Liver (tissue), 9 donors: ENCODE data around the gene RPL29. TPM values are rescaled to one million over a fixed set of nuclear protein-coding genes. Genes with fewer than 3 reads are reported as not detected.
"Not testable (repeated sequence)": the region's sequence is repeated elsewhere in the genome, so short reads cannot be mapped to it uniquely, and the experiment has no call there.

Experiments
- DNase-seq: peaks from one replicate; pipeline ENCODE4 v3.0.0-alpha.2; 2017; ENCODE audit warnings: low spot score
- H3K27ac ChIP-seq, 2 donors: one replicate each; pipeline ENCODE4 v1.7.0; 2013; ENCODE audit warnings: inconsistent platforms in 2 of 2, low read length in 2 of 2, control low read depth in 1 of 2, low read depth in 1 of 2, mild to moderate bottlenecking in 1 of 2
- H3K27me3 ChIP-seq, 4 donors: one replicate each; pipeline versions ENCODE4 v1.6.1 to v1.7.0; 2013; ENCODE audit warnings: low read length in 3 of 4, inconsistent platforms in 1 of 4, mild to moderate bottlenecking in 1 of 4, moderate library complexity in 1 of 4; ENCODE audit not compliant: control insufficient read depth in 4 of 4, insufficient read depth in 4 of 4
- H3K36me3 ChIP-seq, 4 donors: one replicate each; pipeline versions ENCODE4 v1.6.1 to v1.7.0; 2013; ENCODE audit warnings: low read length in 3 of 4, mild to moderate bottlenecking in 3 of 4, low read depth in 1 of 4, moderate library complexity in 1 of 4; ENCODE audit not compliant: control insufficient read depth in 4 of 4, insufficient read depth in 3 of 4
- H3K4me1 ChIP-seq, 4 donors: one replicate each; pipeline versions ENCODE4 v1.6.1 to v1.7.0; 2013; ENCODE audit warnings: low read length in 3 of 4, mild to moderate bottlenecking in 3 of 4, moderate library complexity in 1 of 4; ENCODE audit not compliant: control insufficient read depth in 4 of 4, insufficient read depth in 4 of 4
- H3K4me3 ChIP-seq, 3 donors: one replicate each; pipeline versions ENCODE4 v1.6.1 to v1.7.0; 2013; ENCODE audit warnings: low read length in 3 of 3, control low read depth in 1 of 3, low read depth in 1 of 3, mild to moderate bottlenecking in 1 of 3
- H3K9ac ChIP-seq, 2 donors: one replicate each; pipeline ENCODE4 v1.7.0; 2013; ENCODE audit warnings: low read length in 2 of 2, mild to moderate bottlenecking in 2 of 2, moderate library complexity in 2 of 2, control low read depth in 1 of 2, low read depth in 1 of 2
- H3K9me3 ChIP-seq, 4 donors: one replicate each; pipeline versions ENCODE4 v1.6.1 to v1.7.0; 2013; ENCODE audit warnings: low read length in 3 of 4; ENCODE audit not compliant: control insufficient read depth in 4 of 4
- CTCF ChIP-seq: fragments of 150-350 bp; IDR thresholded peaks from 2 replicates; pipeline ENCODE4 v1.5.1; 2017; ENCODE audit warnings: improper control_type of control experiment, low read depth, low read length; ENCODE audit not compliant: missing input control
- EGR1 ChIP-seq, 2 donors: IDR thresholded peaks; 2 replicates each; pipeline ENCODE4 v1.6.1; 2016 to 2018; ENCODE audit warnings: antibody characterized with exemption in 2 of 2, low read depth in 2 of 2
- FOXA1 ChIP-seq: IDR thresholded peaks from 2 replicates; pipeline ENCODE4 v1.6.1; 2016; ENCODE audit warnings: antibody characterized with exemption
- FOXA2 ChIP-seq: IDR thresholded peaks from 2 replicates; pipeline ENCODE4 v1.6.1; 2016; ENCODE audit warnings: antibody characterized with exemption
- GABPA ChIP-seq, 2 donors: IDR thresholded peaks in 1 of 2; conservative IDR thresholded peaks in 1 of 2; 2 replicates each; pipeline ENCODE4 v1.6.1; 2016; ENCODE audit warnings: antibody characterized with exemption in 2 of 2, mild to moderate bottlenecking in 1 of 2, moderate library complexity in 1 of 2
- HNF4A ChIP-seq, 2 donors: conservative IDR thresholded peaks; 2 replicates each; pipeline ENCODE4 v1.6.1; 2016; ENCODE audit warnings: antibody characterized with exemption in 2 of 2, mild to moderate bottlenecking in 2 of 2
- HNF4G ChIP-seq: IDR thresholded peaks from 2 replicates; pipeline ENCODE4 v1.6.1; 2016; ENCODE audit warnings: antibody characterized with exemption
- JUND ChIP-seq, 2 donors: IDR thresholded peaks; 2 replicates each; pipeline ENCODE4 v1.6.1; 2016; ENCODE audit warnings: antibody characterized with exemption in 2 of 2
- NR2F2 ChIP-seq: IDR thresholded peaks from 2 replicates; pipeline ENCODE4 v1.6.1; 2016; ENCODE audit warnings: antibody characterized with exemption
- RAD21 ChIP-seq, 2 donors: IDR thresholded peaks; 2 replicates each; pipeline ENCODE4 v1.6.1; 2016; ENCODE audit warnings: antibody characterized with exemption in 2 of 2, mild to moderate bottlenecking in 2 of 2
- REST ChIP-seq: IDR thresholded peaks from 2 replicates; pipeline ENCODE4 v1.6.1; 2016; ENCODE audit warnings: antibody characterized with exemption, mild to moderate bottlenecking
- RXRA ChIP-seq, 2 donors: IDR thresholded peaks; 2 replicates each; pipeline ENCODE4 v1.6.1; 2017 to 2018; ENCODE audit warnings: antibody characterized with exemption in 2 of 2, mild to moderate bottlenecking in 1 of 2
- SP1 ChIP-seq: IDR thresholded peaks from 2 replicates; pipeline ENCODE4 v1.6.1; 2018; ENCODE audit warnings: antibody characterized with exemption, mild to moderate bottlenecking
- TAF1 ChIP-seq: conservative IDR thresholded peaks from 2 replicates; pipeline ENCODE4 v1.6.1; 2016; ENCODE audit warnings: antibody characterized with exemption, mild to moderate bottlenecking
- YY1 ChIP-seq: IDR thresholded peaks from 2 replicates; pipeline ENCODE4 v1.6.1; 2016; ENCODE audit warnings: antibody characterized with exemption, mild to moderate bottlenecking
- WGBS: extraction: QIAGEN DNeasy Blood & Tissue Kit; methylation state at CpG from one replicate; pipeline ENCODE4 v1.1.7; 2013; 5-methylcytosine and 5-hydroxymethylcytosine counted together
- polyA plus RNA-seq, 2 donors: library from polyadenylated mRNA; stranded (reverse) in 1 of 2; unstranded in 1 of 2; fragments of 200-250 nt in 1 of 2; fragments of >200 nt in 1 of 2; fragmentation: Nextera tagmentation in 1 of 2; extraction: Ambion mirVana in 1 of 2; gene quantifications; one replicate each; pipeline versions ENCODE4 v1.2.1 to v1.2.3, GENCODE V29; 2013 to 2015
- total RNA-seq, 2 donors: library from RNA; depleted of rRNA; stranded (reverse); fragments of >200 nt; gene quantifications; one replicate each; pipeline ENCODE4 v1.2.3, GENCODE V29; 2014
- TF ChIP-seq, protein P1 (sequence below): IDR thresholded peaks from 2 replicates; pipeline ENCODE4 v1.6.1; 2016; ENCODE audit warnings: antibody characterized with exemption
- TF ChIP-seq, protein P2 (sequence below): IDR thresholded peaks from 2 replicates; pipeline ENCODE4 v1.6.1; 2016; ENCODE audit warnings: antibody characterized with exemption
- TF ChIP-seq, protein P3 (sequence below): IDR thresholded peaks from 2 replicates; pipeline ENCODE4 v1.6.1; 2016; ENCODE audit warnings: antibody characterized with exemption
- donor health status: healthy.
- donor health status: healthy.
- donor health status: healthy.
- donor health status: healthy.
- donor health status: healthy.

The RPL29 gene
- total and polyA plus RNA-seq, 4 donors = 292 to 789 (median 388) TPM

DNA sequence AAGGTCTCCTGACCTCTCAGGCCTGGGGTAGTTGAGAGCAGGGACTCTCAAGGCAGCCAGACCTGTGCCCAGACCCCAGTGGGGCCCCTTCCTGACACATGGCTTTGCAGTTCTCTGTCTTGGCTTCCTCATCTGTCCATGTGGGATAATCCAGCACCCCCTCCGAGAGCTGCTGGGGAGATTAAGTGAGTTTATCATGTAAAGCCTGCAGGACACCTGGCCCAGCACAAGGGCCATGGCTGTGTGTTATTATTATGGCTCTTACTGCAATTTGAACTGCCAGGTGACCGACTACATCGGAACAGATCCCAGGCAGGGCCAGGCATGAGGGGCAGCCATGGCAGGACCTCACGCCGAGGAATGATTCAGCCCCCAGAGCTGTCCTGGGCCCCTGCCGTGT is 48.1 kb upstream of the RPL29 start:
- peaks cover 0 to 4% (median 2%) of the 10 kb centered on the region in 4 donors for H3K4me1 ChIP-seq
- no peak overlapping the region for H3K27ac ChIP-seq
- 94% methylated on average over 6 of the region's 6 CpGs for WGBS

DNA sequence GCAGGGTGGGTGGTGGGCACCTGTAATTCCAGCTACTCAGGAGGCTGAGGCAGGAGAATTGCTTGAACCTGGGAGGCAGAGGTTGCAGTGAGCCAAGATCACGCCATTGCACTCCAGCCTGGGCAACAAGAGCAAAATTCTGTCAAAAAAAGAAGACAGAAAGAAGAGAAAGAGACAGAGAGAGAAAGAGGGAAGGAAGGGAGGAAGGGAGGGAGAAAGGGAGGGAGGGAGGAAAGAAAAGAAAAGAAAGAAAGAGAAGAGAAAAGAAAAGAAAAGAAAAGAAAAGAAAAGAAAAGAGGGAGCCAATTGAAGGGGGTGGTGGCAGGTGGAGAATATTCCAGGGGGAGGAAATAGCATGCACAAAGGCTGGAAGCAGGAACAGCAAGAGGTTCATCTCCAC is 47.3 kb upstream of the RPL29 start:
- not testable (repeated sequence) for H3K9me3 ChIP-seq, H3K4me1 ChIP-seq, DNase-seq, H3K27me3 ChIP-seq, H3K36me3 ChIP-seq, H3K9ac ChIP-seq, H3K4me3 ChIP-seq, H3K27ac ChIP-seq
- 100% methylated on average over 1 of the region's 1 CpG for WGBS

More for the DNA sequence above, 48.1 kb upstream of the RPL29 start:
- Histone ChIP-seq H3K9me3 (no peaks in the 10 kb centered on the region), H3K36me3 (no peaks in the 10 kb centered on the region), H3K9ac (no peak overlapping the region), H3K4me3 (no peak overlapping the region), H3K27me3 (no peaks in the 10 kb centered on the region)
- no peak for DNase-seq
- no peak for TF ChIP-seq NR2F2
- TF ChIP-seq EGR1 (IDR thresholded peaks at IDR 0.05; ENCODE audit: low read depth in 2 of 2) = no peak
- no peak for TF ChIP-seq JUND (IDR thresholded peaks at IDR 0.05)
- no peak for TF ChIP-seq SP1
- no peak for TF ChIP-seq REST
- TF ChIP-seq TAF1 = no peak
- TF ChIP-seq, protein P1, sequence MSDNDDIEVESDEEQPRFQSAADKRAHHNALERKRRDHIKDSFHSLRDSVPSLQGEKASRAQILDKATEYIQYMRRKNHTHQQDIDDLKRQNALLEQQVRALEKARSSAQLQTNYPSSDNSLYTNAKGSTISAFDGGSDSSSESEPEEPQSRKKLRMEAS = no peak
- TF ChIP-seq RXRA (IDR thresholded peaks at IDR 0.05) = no peak
- no peak for TF ChIP-seq CTCF
- TF ChIP-seq FOXA1 = no peak
- no peak for TF ChIP-seq HNF4A (conservative IDR thresholded peaks at IDR 0.05)
- TF ChIP-seq YY1 = no peak
- no peak for TF ChIP-seq GABPA (IDR thresholded peaks at IDR 0.05 in 1 of 2, conservative IDR thresholded peaks at IDR 0.05 in 1 of 2)
- TF ChIP-seq FOXA2 = no peak
- TF ChIP-seq, protein P2, sequence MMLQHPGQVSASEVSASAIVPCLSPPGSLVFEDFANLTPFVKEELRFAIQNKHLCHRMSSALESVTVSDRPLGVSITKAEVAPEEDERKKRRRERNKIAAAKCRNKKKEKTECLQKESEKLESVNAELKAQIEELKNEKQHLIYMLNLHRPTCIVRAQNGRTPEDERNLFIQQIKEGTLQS = no peak
- TF ChIP-seq, protein P3, sequence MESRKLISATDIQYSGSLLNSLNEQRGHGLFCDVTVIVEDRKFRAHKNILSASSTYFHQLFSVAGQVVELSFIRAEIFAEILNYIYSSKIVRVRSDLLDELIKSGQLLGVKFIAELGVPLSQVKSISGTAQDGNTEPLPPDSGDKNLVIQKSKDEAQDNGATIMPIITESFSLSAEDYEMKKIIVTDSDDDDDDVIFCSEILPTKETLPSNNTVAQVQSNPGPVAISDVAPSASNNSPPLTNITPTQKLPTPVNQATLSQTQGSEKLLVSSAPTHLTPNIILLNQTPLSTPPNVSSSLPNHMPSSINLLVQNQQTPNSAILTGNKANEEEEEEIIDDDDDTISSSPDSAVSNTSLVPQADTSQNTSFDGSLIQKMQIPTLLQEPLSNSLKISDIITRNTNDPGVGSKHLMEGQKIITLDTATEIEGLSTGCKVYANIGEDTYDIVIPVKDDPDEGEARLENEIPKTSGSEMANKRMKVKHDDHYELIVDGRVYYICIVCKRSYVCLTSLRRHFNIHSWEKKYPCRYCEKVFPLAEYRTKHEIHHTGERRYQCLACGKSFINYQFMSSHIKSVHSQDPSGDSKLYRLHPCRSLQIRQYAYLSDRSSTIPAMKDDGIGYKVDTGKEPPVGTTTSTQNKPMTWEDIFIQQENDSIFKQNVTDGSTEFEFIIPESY = no peak
- TF ChIP-seq HNF4G = no peak
- no peak for TF ChIP-seq RAD21 (IDR thresholded peaks at IDR 0.05)
